Fibroblast of lung (primary cell): ENCODE results near the gene NCOA5.

Experiments used
- EZH2 ChIP-seq: IDR thresholded peaks from 2 replicates; pipeline ENCODE4 v1.5.1; 2012; ENCODE audit warnings: low read length, control low read depth, mild to moderate bottlenecking; ENCODE audit errors: missing control alignments
- TF ChIP-seq, protein P1 (sequence below), 2 donors: IDR thresholded peaks in 1 of 2; conservative IDR thresholded peaks in 1 of 2; 1 replicate in 1 of 2; 2 replicates in 1 of 2; pipeline ENCODE4 v1.5.1; 2011 to 2012; ENCODE audit warnings: low read length in 2 of 2, control low read depth in 1 of 2, inconsistent platforms in 1 of 2, low read depth in 1 of 2, mild to moderate bottlenecking in 1 of 2

DNA sequence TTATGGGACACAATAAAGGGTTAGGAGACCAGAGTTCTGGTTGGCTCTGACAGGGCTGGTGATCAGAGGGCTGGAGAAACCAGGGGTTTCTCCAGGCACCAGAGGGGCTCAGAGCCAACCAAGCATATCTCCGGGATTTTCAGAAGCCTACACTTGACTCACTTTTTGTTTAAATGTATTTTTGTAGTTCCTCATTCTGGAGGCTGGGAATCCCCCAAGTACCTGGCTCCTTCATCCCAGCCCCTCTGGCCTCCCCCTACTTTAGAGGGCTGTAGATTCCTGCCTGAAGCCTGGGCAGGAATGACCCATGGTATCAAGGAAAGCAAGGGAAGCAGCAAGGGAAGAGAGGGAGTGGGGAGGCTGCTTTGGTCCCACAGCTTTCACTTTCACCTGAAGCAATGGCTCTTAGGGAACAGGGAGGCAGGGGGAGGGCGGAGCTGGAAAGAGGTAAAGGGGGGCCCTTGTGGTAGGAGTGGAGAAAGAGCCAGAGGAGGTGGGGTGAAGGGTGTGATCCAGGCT lies 29.3 kb upstream of the NCOA5 start:
- TF ChIP-seq, protein P1, sequence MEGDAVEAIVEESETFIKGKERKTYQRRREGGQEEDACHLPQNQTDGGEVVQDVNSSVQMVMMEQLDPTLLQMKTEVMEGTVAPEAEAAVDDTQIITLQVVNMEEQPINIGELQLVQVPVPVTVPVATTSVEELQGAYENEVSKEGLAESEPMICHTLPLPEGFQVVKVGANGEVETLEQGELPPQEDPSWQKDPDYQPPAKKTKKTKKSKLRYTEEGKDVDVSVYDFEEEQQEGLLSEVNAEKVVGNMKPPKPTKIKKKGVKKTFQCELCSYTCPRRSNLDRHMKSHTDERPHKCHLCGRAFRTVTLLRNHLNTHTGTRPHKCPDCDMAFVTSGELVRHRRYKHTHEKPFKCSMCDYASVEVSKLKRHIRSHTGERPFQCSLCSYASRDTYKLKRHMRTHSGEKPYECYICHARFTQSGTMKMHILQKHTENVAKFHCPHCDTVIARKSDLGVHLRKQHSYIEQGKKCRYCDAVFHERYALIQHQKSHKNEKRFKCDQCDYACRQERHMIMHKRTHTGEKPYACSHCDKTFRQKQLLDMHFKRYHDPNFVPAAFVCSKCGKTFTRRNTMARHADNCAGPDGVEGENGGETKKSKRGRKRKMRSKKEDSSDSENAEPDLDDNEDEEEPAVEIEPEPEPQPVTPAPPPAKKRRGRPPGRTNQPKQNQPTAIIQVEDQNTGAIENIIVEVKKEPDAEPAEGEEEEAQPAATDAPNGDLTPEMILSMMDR (conservative IDR thresholded peaks at IDR 0.05 in 1 of 2, IDR thresholded peaks at IDR 0.05 in 1 of 2; ENCODE audit: low read depth in 1 of 2, low read length in 2 of 2) = no peak
- no peak for TF ChIP-seq EZH2
